OCI-LY7 (cell line): ENCODE measurements around the gene PGPEP1.

Source experiments
- EZH2phosphoT487 ChIP-seq: fragments of 200-600 bp; sonication (generic); IDR thresholded peaks from 2 replicates; pipeline ENCODE4 v1.6.1; 2018; ENCODE audit warnings: low read depth, borderline replicate concordance, mild to moderate bottlenecking, mixed run types, antibody characterized with exemption, low read length, moderate library complexity, mixed read lengths
- TF ChIP-seq, protein P1 (sequence below): fragments of 200-600 bp; sonication (generic); conservative IDR thresholded peaks from 2 replicates; pipeline ENCODE4 v1.5.1; 2014; ENCODE audit warnings: mild to moderate bottlenecking, antibody characterized with exemption, low read length, moderate library complexity, mixed read lengths

DNA sequence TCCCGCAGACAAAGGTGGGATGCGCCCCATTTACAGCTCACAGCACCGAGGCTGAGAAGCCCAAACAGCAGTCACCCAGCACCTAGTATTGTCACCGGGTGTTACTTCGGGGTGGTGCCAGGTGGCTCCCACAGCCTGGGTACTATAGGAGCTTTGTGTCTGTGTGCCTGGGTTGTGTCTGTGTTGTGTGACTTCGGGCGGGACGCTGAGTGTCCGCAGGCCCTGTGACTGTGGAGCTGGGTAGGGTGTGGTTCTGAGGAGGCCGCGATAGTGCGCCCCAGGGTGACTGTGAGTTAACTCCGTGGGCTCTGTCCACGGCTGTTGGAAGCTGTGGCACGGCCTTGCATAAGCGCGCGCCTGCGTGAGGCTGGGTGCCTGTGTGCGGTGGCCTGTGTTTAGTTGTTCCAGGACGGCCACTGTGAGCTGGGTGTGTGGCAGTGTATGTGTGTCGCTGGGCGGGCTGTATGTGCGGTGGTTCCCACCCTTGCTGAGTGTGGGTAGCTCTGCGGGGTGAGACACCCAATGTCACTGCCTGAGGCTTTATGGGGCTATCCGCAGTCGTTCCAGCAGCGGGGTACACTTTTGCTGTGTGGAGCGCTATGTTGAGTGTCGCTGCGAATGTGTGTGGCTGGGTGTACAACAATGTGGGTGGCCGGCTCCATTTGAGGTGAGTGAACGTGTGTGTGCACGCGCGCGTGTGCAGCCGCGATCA is 78.2 kb downstream of the PGPEP1 start:
- TF ChIP-seq EZH2phosphoT487: no peak
- TF ChIP-seq, protein P1, sequence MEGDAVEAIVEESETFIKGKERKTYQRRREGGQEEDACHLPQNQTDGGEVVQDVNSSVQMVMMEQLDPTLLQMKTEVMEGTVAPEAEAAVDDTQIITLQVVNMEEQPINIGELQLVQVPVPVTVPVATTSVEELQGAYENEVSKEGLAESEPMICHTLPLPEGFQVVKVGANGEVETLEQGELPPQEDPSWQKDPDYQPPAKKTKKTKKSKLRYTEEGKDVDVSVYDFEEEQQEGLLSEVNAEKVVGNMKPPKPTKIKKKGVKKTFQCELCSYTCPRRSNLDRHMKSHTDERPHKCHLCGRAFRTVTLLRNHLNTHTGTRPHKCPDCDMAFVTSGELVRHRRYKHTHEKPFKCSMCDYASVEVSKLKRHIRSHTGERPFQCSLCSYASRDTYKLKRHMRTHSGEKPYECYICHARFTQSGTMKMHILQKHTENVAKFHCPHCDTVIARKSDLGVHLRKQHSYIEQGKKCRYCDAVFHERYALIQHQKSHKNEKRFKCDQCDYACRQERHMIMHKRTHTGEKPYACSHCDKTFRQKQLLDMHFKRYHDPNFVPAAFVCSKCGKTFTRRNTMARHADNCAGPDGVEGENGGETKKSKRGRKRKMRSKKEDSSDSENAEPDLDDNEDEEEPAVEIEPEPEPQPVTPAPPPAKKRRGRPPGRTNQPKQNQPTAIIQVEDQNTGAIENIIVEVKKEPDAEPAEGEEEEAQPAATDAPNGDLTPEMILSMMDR: no peak; the same call in 1 of the 2 replicates
